ENCODE data around the gene TNFRSF14.

TNFRSF14 gene

GRCh38 chr1:2541619-2542245 lies 14.4 kb upstream of the TNFRSF14 start:
- TF ChIP-seq ZNF70 (CRISPR knock-in tag; IDR thresholded peaks at IDR 0.05) (no peak), ZFP3 (CRISPR knock-in tag; IDR thresholded peaks at IDR 0.05) (no peak), TSHZ2 (CRISPR knock-in tag; IDR thresholded peaks at IDR 0.05) (no peak), GLIS3 (CRISPR knock-in tag; IDR thresholded peaks at IDR 0.05) (no peak), ESRRG (CRISPR knock-in tag; IDR thresholded peaks at IDR 0.05) (no peak), CSDC2 (CRISPR knock-in tag; IDR thresholded peaks at IDR 0.05) (no peak), SNAI2 (CRISPR knock-in tag; IDR thresholded peaks at IDR 0.05) (no peak), RARB (CRISPR knock-in tag; IDR thresholded peaks at IDR 0.05) (no peak), PPARA (CRISPR knock-in tag; IDR thresholded peaks at IDR 0.05; ENCODE audit: borderline replicate concordance) (no peak), BACH2 (CRISPR knock-in tag; IDR thresholded peaks at IDR 0.05; ENCODE audit: borderline replicate concordance) (no peak), PATZ1 (CRISPR knock-in tag; IDR thresholded peaks at IDR 0.05; ENCODE audit: borderline replicate concordance) (no peak), ZNF8 (CRISPR knock-in tag; IDR thresholded peaks at IDR 0.05) (no peak), CREB5 (CRISPR knock-in tag; IDR thresholded peaks at IDR 0.05; ENCODE audit: low read depth) (no peak)
- TF ChIP-seq, protein P1, sequence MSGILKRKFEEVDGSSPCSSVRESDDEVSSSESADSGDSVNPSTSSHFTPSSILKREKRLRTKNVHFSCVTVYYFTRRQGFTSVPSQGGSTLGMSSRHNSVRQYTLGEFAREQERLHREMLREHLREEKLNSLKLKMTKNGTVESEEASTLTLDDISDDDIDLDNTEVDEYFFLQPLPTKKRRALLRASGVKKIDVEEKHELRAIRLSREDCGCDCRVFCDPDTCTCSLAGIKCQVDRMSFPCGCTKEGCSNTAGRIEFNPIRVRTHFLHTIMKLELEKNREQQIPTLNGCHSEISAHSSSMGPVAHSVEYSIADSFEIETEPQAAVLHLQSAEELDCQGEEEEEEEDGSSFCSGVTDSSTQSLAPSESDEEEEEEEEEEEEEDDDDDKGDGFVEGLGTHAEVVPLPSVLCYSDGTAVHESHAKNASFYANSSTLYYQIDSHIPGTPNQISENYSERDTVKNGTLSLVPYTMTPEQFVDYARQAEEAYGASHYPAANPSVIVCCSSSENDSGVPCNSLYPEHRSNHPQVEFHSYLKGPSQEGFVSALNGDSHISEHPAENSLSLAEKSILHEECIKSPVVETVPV (CRISPR knock-in tag; IDR thresholded peaks at IDR 0.05): no peak
- ATAC-seq: no peak

DNA sequence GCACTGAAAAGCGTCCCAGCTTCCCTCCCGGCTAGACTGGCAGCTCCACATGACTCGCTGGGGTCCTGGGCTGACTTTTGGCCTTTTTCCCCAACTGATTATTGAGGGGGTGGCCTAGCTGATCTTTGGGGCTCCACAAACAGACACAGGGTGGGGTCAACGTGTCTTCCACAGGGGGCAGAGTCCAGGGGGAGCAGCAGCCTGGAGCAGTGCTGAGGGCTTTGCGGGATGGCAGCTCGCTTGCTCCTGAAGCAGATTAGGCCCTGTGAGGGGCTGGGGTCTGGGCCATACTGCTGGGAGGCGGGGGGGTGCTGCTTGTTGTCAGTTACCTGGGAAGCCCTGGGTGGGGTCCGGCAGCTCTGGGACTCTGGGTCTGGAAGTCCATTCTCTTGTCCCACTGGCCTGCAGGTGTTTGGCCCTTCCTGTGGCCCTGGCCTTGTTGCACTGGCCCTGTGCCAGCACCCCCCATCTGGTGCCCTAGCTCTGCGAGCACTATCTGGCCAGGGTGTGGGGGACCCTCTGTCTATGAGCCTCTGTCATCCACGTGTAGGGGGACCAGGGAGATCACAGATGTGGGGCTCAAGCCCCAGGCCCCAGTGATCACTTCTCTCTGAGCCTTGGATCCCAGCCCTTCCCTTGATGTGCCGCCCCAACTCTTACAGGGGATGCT lies 13.8 kb upstream of the TNFRSF14 start:
- no peak for TF ChIP-seq ZNF565 (CRISPR knock-in tag; conservative IDR thresholded peaks at IDR 0.05; ENCODE audit: low read depth)
- TF ChIP-seq PPARA (CRISPR knock-in tag; IDR thresholded peaks at IDR 0.05; ENCODE audit: borderline replicate concordance): no peak
- TF ChIP-seq ZFP30 (CRISPR knock-in tag; IDR thresholded peaks at IDR 0.05): no peak
- no peak for TF ChIP-seq CSDC2 (CRISPR knock-in tag; IDR thresholded peaks at IDR 0.05)
- no peak for TF ChIP-seq TSHZ2 (CRISPR knock-in tag; IDR thresholded peaks at IDR 0.05)
- TF ChIP-seq SNAI2 (CRISPR knock-in tag; IDR thresholded peaks at IDR 0.05): no peak
- ATAC-seq: no peak

DNA sequence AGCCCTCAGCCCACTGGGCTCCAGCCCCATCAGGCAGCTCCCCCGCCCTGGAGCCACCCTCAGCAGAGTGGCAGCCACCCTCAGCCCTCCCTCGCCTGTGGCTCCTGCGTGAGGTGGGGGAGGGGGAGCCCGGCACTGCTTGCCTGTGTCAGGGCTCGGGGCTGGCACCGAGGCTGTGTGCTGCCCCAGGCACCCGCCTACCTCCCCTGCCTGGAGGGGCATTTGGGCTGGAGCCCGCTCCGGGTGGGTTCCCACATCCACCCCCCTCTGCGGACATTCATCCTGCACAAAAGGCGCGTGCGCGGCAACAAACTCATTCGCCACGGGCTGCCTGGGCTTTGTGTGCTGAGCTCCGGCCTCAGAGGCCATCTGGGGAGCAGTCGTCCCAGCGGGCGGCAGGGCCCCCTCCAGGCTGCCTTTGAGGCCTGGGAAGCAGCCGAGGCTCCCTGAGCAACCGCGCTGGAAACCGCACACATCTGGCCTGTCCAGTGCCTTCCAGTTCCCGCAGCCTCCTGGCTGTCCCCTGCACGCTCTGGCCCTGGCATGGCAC lies 12.6 kb upstream of the TNFRSF14 start:
- peak; percentile 0; the same call in 1 of the 3 replicates for ATAC-seq
- TF ChIP-seq ZNF70 (CRISPR knock-in tag; IDR thresholded peaks at IDR 0.05) (no peak), GLIS3 (CRISPR knock-in tag; IDR thresholded peaks at IDR 0.05) (no peak), TOX (CRISPR knock-in tag; IDR thresholded peaks at IDR 0.05; ENCODE audit: borderline replicate concordance) (no peak), ZC3H10 (CRISPR knock-in tag; IDR thresholded peaks at IDR 0.05) (no peak), CREB5 (CRISPR knock-in tag; IDR thresholded peaks at IDR 0.05; ENCODE audit: low read depth) (no peak), POU6F1 (CRISPR knock-in tag; IDR thresholded peaks at IDR 0.05; ENCODE audit: borderline replicate concordance, low read depth) (no peak), ZNF565 (CRISPR knock-in tag; conservative IDR thresholded peaks at IDR 0.05; ENCODE audit: low read depth) (no peak), ESRRG (CRISPR knock-in tag; IDR thresholded peaks at IDR 0.05) (no peak), ARNTL (CRISPR knock-in tag; IDR thresholded peaks at IDR 0.05; ENCODE audit: borderline replicate concordance, low read depth) (no peak)
- TF ChIP-seq, protein P1 (CRISPR knock-in tag; IDR thresholded peaks at IDR 0.05): no peak

Data from SK-N-SH treated with all-trans-retinoic acid at 6 μM for 48 hours (cell line).